H1 (cell line): ENCODE data around the gene PLCH2. TPM values are rescaled to one million over a fixed set of nuclear protein-coding genes. Genes with fewer than 3 reads are reported as not detected.

Source experiments
- CEBPB ChIP-seq: IDR thresholded peaks from 2 replicates; pipeline ENCODE4 v1.6.1; 2012; ENCODE audit warnings: low read depth, low read length
- GTF2F1 ChIP-seq: IDR thresholded peaks from 2 replicates; pipeline ENCODE4 v1.6.1; 2012; ENCODE audit warnings: low read depth, low read length, improper control_type of control experiment, borderline replicate concordance
- PHF8 ChIP-seq: fragments of 200-600 bp; sonication (generic); conservative IDR thresholded peaks from 2 replicates; pipeline ENCODE4 v1.7.1; 2012; ENCODE audit warnings: low read depth, mild to moderate bottlenecking, inconsistent platforms, low read length, moderate library complexity
- polyA plus RNA-seq, 7 experiments: library from polyadenylated mRNA; depleted of rRNA in 3 of 7; stranded (reverse) in 5 of 7; unstranded in 2 of 7; fragments of >200 nt in 5 of 7; fragments of 200-250 nt in 2 of 7; gene quantifications; 1 replicate in 5 of 7; 2 replicates in 1 of 7; 4 replicates in 1 of 7; pipeline versions ENCODE4 v1.2.1 to v1.2.3, GENCODE V29; 2011 to 2013; ENCODE audit warnings: missing spikeins in 2 of 7, mixed read lengths in 2 of 7
- total RNA-seq: library from RNA; stranded (reverse); fragmentation: NEBNext Ultra II Directional; extraction: Animal tissue kit (Norgen Biotek cat#: 25700); gene quantifications from 2 replicates; pipeline ENCODE4 v1.2.1, GENCODE V29; 2021

Gene PLCH2
- total and polyA plus RNA-seq, 2 of the 8 experiments (the other 6 are each of a cell fraction or from before 2014, with no cell fraction given) = 0.14 to 0.19 TPM

DNA sequence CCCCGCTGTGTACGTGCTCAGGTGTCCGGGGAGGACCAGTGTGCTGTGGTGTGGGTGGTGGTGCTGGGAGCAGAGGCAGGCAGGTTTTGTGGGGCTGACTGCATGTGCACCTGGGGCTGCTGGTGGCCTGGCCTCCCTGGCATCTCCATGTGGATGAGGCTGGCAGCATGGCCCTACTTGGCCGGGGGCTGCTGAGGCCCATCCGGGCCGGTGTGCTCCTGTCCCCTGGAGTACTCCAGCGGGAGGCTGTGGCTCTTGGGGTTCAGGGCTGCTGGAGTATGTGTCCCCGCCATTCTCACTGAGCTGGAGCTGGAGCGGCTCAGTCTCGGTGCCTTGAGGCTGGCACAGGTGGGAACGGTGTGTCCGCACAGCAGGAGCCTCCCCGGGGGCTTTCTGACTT lies 42.9 kb upstream of the PLCH2 start (continued):
- TF ChIP-seq PHF8 (no peak), CEBPB (no peak), GTF2F1 (no peak)
